ENCODE results near the gene NCR3LG1. TPM values are rescaled to one million over a fixed set of nuclear protein-coding genes. Genes with fewer than 3 reads are reported as not detected.
A peak's percentile ranks its signal among the peaks of the same experiment; 100 is the strongest.

The NCR3LG1 gene
- total RNA-seq (2022): 14.6 and 14.8 TPM in 2 replicates
- percentile 78 among the genes with signal in this experiment for Bru-seq, nascent RNA
- BruChase-seq, experiment 1, labeled RNA remaining after a 2-hour chase: percentile 89 among the genes with signal in this experiment
- BruChase-seq, experiment 2, labeled RNA remaining after a 6-hour chase: percentile 92 among the genes with signal in this experiment
- long read RNA-seq, full-length matches to known transcripts: 5 of 12 reads
- long read RNA-seq, partial matches to known transcripts: 5 of 12 reads
- long read RNA-seq, other reads (novel, unspliced or antisense): 2 of 12 reads

- peak; percentile 72 to 75 for DNase-seq
- TSS peak; percentile 20 for BruUV-seq (replicated peaks)
- peaks cover 11% of the 10 kb centered on the region for H3K36me3 Mint-ChIP-seq (ENCODE audit: insufficient read depth, unreplicated experiment)
- no peaks in the 10 kb centered on the region for H3K9me3 Mint-ChIP-seq (ENCODE audit: unreplicated experiment)
- CTCF ChIA-PET: interaction anchor here (0.6 to 0.8 kb wide), 4 partner anchors 46 to 426 kb away, joined by 3 to 7 read pairs (median 5); no protein-coding TSS in a partner anchor
- intact Hi-C loops (cut with micrococcal nuclease; ENCODE audit: unreplicated experiment): loop anchor here (2.0 kb wide), 2 partner anchors 75 to 121 kb away; partner anchors contain the start of gene NUCB2
- H3K27me3 Mint-ChIP-seq (ENCODE audit: insufficient read depth, unreplicated experiment): peaks cover 4% of the 10 kb centered on the region
- Histone ChIP-seq H3K4me1 (peaks cover 4% of the 10 kb centered on the region), H3K27me3 (replicated peaks; ENCODE audit: control insufficient read depth, insufficient read depth, low read length) (no peaks in the 10 kb centered on the region), H3K4me3 (ENCODE audit: low read depth, low read length) (peak within 1 kb of the TSS; percentile 61), H3K36me3 (ENCODE audit: control insufficient read depth, insufficient read depth, low read length) (no peaks in the 10 kb centered on the region), H3K9me3 (no peaks in the 10 kb centered on the region)
- peaks cover 14% of the 10 kb centered on the region for H3K4me1 Mint-ChIP-seq (ENCODE audit: low read depth, unreplicated experiment)
- TF ChIP-seq CTCF (IDR thresholded peaks at IDR 0.05; ENCODE audit: insufficient read depth in 1 of 2, low read depth in 1 of 2, low read length in 1 of 2, severe bottlenecking in 1 of 2, unreplicated experiment in 1 of 2): no peak
- H3K27ac Mint-ChIP-seq (ENCODE audit: unreplicated experiment): peak within 1 kb of the TSS; percentile 72
- POLR2A ChIA-PET: interaction anchor here (0.6 to 0.7 kb wide), 5 partner anchors 28 to 613 kb away, joined by 3 to 10 read pairs (median 5); partner anchors contain the start of gene C11orf58
- peak within 1 kb of the TSS; percentile 91 for H3K4me3 Mint-ChIP-seq (ENCODE audit: unreplicated experiment)
Measured at GRCh38 chr11:17351510-17352176, at the start of gene NCR3LG1. NCR3LG1 (plus strand) TSS chr11:17351800; CDS start chr11:17351970, 170 bp downstream.

- POLR2A ChIA-PET: no interaction called here
- no peaks in the 10 kb centered on the region for H3K27me3 ChIP-seq (replicated peaks; ENCODE audit: control insufficient read depth, insufficient read depth, low read length)
- no peak overlapping the region for H3K4me3 ChIP-seq (ENCODE audit: low read depth, low read length)
- CTCF ChIA-PET: no interaction called here
- H3K27ac Mint-ChIP-seq (ENCODE audit: unreplicated experiment): no peak overlapping the region
- H3K9me3 Mint-ChIP-seq (ENCODE audit: unreplicated experiment): no peaks in the 10 kb centered on the region
- no peak overlapping the region for H3K4me3 Mint-ChIP-seq (ENCODE audit: unreplicated experiment)
- H3K4me1 ChIP-seq: no peaks in the 10 kb centered on the region
- H3K27me3 Mint-ChIP-seq (ENCODE audit: insufficient read depth, unreplicated experiment): no peaks in the 10 kb centered on the region
- no peak for DNase-seq
- no peak for TF ChIP-seq CTCF (IDR thresholded peaks at IDR 0.05; ENCODE audit: insufficient read depth in 1 of 2, low read depth in 1 of 2, low read length in 1 of 2, severe bottlenecking in 1 of 2, unreplicated experiment in 1 of 2)
- H3K36me3 ChIP-seq (ENCODE audit: control insufficient read depth, insufficient read depth, low read length): no peaks in the 10 kb centered on the region
- no peaks in the 10 kb centered on the region for H3K4me1 Mint-ChIP-seq (ENCODE audit: low read depth, unreplicated experiment)
- H3K9me3 ChIP-seq: no peaks in the 10 kb centered on the region
- intact Hi-C loops (cut with micrococcal nuclease; ENCODE audit: unreplicated experiment): no loop called here
- no peaks in the 10 kb centered on the region for H3K36me3 Mint-ChIP-seq (ENCODE audit: insufficient read depth, unreplicated experiment)
- BruUV-seq (replicated peaks): no TSS peak
Measured at GRCh38 chr11:17313349-17314231, 38.0 kb upstream of the NCR3LG1 start.

- H3K4me3 ChIP-seq (ENCODE audit: low read depth, low read length): no peak overlapping the region
- ChIA-PET CTCF (no interaction called here), POLR2A (no interaction called here)
- no peaks in the 10 kb centered on the region for H3K9me3 Mint-ChIP-seq (ENCODE audit: unreplicated experiment)
- DNase-seq: no peak
- H3K36me3 Mint-ChIP-seq (ENCODE audit: insufficient read depth, unreplicated experiment): no peaks in the 10 kb centered on the region
- no peak overlapping the region for H3K4me3 Mint-ChIP-seq (ENCODE audit: unreplicated experiment)
- no peaks in the 10 kb centered on the region for H3K27me3 ChIP-seq (replicated peaks; ENCODE audit: control insufficient read depth, insufficient read depth, low read length)
- H3K4me1 ChIP-seq: no peaks in the 10 kb centered on the region
- BruUV-seq (replicated peaks): no TSS peak
- no peaks in the 10 kb centered on the region for H3K4me1 Mint-ChIP-seq (ENCODE audit: low read depth, unreplicated experiment)
- no peaks in the 10 kb centered on the region for H3K36me3 ChIP-seq (ENCODE audit: control insufficient read depth, insufficient read depth, low read length)
- no peaks in the 10 kb centered on the region for H3K9me3 ChIP-seq
- TF ChIP-seq CTCF (IDR thresholded peaks at IDR 0.05; ENCODE audit: insufficient read depth in 1 of 2, low read depth in 1 of 2, low read length in 1 of 2, severe bottlenecking in 1 of 2, unreplicated experiment in 1 of 2): no peak
- no peaks in the 10 kb centered on the region for H3K27me3 Mint-ChIP-seq (ENCODE audit: insufficient read depth, unreplicated experiment)
- H3K27ac Mint-ChIP-seq (ENCODE audit: unreplicated experiment): no peak overlapping the region
- intact Hi-C loops (cut with micrococcal nuclease; ENCODE audit: unreplicated experiment): no loop called here
Measured at GRCh38 chr11:17314232-17314547, 37.4 kb upstream of the NCR3LG1 start.

All from Caco-2 (cell line).